Kasumi-1 (cell line): Measurements from ENCODE around the gene OR2B6.

Experiments used
- DNase-seq, 2 experiments: peaks; one replicate each; lab custom pipeline; 2025; lab: John Stamatoyannopoulos, UW

OR2B6 gene

DNA sequence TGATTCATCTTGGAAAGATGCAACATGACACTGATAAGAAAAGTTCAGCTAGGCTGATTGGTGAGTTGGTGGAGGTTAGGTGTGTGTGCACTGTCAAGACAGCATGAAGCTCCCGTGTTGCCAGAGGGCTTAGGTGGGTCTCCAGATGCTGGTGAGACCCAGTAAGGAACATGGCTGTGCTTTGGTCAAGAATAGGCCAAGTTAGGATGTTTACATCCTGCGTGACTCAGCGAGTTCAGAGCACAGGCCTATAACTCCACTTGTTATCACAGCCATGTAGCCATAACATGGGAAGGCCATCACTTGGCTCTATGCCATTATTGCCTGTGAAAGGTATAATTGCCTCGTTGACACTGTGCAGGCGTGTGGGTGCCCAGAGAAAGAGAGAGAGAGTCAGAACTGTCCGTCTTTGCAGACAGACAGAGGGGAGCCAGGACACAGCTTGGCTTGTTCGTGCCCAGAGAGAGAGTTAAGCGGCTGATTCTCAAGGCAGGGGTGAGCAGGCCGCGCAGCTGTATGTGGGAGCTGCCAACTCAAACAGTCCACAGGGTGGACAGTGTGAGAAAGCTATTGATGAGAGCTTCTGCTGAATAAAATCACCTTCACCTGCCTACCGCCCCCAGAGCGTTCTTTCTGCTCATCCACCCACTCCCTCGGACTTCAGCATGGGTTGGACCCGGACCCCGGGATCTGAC, 43.5 kb downstream of the OR2B6 start:
- DNase-seq: no peak

DNA sequence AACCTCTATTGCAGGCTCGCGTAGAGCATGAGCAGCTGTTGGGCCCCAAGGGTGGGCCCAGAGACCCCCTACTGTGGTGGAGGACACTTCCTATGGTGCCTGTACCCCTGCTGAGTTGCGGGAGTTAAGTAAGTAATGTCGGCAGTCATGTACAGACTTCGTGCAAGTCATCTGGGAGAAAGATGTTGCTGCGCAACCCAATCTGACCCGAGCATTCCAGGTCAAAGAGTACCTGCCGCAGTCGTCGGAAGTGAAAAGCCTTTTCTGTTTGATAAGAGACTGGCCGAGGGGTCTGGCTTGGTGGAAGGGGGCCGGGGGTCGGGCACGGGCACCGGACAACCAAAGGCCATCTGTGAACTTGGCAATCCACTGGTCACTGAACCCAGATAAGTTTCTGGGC, 44.3 kb downstream of the OR2B6 start:
- no peak for DNase-seq

DNA sequence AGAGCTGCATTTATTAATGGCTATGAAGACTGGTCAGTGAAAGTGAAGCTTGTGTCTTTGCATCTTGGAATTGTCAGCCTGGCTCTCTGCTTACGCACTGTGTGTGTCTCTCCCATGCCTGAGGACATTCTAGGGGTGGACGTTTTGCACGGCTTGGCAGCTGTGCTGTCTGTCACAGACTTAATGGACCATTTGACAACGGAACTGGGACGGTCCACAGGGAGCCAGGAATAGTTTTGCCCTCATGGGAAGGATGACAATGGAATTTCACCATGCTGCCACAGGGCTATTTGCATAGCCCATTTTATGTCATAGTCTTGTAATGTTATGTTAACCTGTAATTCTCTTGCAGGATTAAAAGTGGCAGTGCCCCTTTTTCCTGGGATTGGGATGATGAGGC, 44.7 kb downstream of the OR2B6 start:
- no peak for DNase-seq

DNA sequence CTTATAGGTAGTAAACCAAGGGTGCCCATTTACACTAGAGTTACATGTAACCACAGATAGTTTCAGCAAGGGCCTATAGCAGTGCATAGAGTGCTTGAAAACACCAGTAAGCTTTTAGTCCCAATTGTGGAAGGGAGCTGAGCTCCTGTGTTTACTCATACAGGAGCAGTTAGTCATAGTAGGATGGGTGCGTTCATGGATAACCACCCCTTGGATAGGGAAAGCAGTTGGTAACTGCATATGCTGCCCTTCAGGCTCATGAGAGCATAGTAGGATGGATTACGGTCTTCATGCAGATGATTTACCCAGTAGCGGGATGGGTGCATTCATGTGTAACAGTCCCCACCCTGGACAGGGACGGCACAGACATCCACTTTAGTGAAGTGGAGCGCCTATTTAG, 45.1 kb downstream of the OR2B6 start:
- no peak for DNase-seq

DNA sequence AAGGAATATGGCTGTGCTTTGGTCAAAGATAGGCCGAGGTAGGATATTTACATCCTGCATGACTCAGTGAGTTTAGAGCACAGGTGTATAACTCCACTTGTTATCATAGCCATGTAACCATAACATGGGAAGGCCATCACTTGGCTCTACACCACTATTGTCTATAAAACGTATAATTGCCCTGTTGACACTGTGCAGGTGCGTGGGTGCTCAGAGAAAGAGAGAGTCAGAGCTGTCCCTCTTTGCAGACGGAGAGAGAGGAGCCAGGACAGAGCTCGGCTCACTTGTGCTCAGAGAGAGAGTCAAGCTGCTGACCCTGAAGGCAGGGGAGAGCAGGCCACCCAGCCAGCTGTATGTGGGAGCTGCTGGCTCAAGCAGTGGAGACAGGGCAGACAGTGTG, 46.0 kb downstream of the OR2B6 start:
- DNase-seq: no peak

DNA sequence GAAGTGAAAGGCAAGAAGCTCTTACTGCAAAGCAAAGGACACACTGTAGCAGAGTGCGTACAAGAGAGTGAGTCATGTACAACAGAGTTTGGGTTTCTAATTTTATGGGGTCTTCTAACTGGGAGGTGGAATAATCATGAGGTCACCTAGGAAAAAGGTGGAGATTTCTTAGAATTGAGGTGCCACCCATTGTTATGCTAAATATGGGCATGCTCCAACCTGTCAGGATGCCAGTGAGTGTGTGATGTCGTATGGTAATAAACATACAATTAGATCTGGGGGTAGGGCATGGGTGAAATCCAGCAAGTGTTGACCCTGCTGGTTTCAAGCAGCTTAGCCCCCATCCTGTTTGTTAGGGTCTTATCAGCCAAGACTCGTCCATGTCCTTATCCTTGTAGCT, 46.6 kb downstream of the OR2B6 start:
- DNase-seq: no peak

DNA sequence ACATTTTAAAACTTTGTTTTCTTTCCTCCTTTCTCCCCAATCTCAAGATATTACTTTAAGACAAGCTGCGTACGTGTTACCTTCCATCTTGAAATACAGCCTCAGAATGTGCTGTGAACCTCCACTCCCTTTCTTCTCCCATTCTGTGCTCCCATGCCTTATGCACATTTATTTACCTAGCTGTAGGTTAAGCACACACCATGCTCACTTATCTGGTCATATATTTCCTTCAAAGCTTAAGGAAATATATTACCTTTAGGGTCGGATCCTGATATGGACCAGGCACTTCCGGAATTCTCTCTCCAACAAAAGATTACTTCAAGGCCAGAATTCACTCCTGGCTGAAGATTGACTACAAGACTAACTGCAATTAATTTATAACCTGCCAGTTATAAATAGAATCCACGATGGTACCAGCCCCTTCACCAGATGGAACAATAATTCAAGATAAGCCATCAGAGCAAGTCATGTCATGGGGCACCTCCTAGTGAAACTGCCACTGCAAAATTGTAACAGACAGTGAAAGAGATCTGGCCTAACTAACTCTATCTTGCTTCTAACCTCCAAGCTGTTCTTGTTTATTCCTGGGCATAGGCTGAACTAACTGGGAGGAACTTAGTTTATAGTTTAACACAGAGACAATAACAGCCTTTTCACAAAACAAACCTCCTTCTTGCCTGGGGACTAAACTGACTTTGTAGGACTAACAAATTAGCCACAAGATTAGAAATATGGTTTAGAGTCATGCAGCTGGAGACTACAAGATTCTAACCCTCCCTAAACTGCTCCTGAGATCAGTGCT, 47.5 kb downstream of the OR2B6 start:
- no peak for DNase-seq

DNA sequence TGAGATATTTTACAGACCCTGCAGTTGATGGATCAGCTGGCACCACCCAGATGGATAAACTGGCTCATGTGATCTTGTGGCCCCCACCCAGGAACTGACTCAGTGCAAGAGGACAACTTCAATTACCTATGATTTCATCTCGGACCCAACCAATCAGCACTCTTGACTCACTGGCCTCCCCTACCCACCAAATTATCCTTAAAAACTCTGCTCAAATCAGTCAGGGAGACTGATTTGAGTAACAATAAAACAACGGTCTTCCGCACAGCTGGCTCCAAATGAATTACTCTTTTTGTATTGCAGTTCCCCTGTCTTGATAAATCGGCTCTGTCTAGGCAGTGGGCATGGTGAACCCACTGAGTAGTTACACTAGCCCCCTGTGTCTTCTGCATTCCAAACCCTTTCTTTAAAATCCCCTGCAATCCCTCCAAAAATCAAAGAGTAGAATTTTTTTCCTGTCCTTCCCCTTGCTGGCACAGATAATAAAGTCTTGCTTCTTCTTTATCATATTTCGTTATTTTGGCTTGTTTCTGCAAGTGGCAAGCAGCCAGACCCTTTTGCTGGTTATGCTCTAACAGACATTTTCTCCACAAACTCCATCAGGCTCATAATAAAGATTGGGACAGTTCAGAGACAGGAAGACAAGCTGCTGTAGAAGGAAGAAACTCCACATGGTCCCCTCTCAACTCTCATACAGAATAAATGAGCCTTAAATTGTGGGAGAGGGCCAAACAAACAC, 48.3 kb downstream of the OR2B6 start:
- no peak for DNase-seq

DNA sequence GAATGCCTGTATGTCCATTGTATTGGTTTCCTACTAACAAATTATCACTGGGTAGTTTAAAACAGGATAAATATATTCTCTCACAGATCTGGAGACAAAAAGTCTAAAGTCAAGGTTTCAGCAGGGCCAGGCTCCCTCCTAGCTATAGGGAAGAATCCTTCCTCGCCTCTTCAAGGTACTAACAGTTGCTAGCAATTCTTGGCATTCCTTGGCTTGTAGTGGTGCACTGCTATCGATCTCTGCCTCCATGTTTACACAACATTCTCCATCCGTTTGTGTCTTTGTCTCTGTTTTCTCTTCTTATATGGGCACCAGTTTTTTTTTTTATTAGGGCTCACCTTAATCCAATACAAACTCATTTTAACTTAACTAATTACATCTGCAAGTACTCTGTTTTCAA, 48.9 kb downstream of the OR2B6 start:
- DNase-seq: no peak
